Stimulated activated CD4-positive, alpha-beta T cell treated with anti-CD3 and anti-CD28 coated beads, Interleukin-2, amount 100 ng/mL, for 4 hours (primary cell): ENCODE measurements around the gene TRMT5.

Source experiments
- DNase-seq: peaks from one replicate; pipeline ENCODE4 v3.0.0-alpha.2; 2020; ENCODE audit warnings: low read depth

The TRMT5 gene

GRCh38 chr14:60963761-60964160 lies 17.1 kb downstream of the TRMT5 start:
- DNase-seq, result no peak

- DNase-seq, result no peak
These were observed 22.7 kb downstream of the TRMT5 start for GRCh38 chr14:60958146-60958545.

GRCh38 chr14:60956632-60957031 lies 24.2 kb downstream of the TRMT5 start:
- no peak for DNase-seq

- no peak for DNase-seq
These were observed 24.7 kb downstream of the TRMT5 start for GRCh38 chr14:60956202-60956601.

- no peak for DNase-seq
These were observed 29.0 kb downstream of the TRMT5 start for GRCh38 chr14:60951776-60952435.

- DNase-seq, result no peak
These were observed 34.1 kb downstream of the TRMT5 start for GRCh38 chr14:60946773-60947172.

GRCh38 chr14:60945984-60946383 lies 34.9 kb downstream of the TRMT5 start:
- DNase-seq, result no peak

- no peak for DNase-seq
These were observed 36.7 kb downstream of the TRMT5 start for GRCh38 chr14:60944204-60944603.

- no peak for DNase-seq
These were observed 37.2 kb downstream of the TRMT5 start for GRCh38 chr14:60943637-60944032.

GRCh38 chr14:60935319-60935718 lies 45.6 kb downstream of the TRMT5 start:
- DNase-seq, result no peak

GRCh38 chr14:60933920-60934655 lies 46.8 kb downstream of the TRMT5 start:
- DNase-seq, result no peak

GRCh38 chr14:60931218-60931617 lies 49.7 kb downstream of the TRMT5 start:
- DNase-seq, result no peak

GRCh38 chr14:60926002-60926401 lies 54.9 kb downstream of the TRMT5 start:
- DNase-seq, result no peak

GRCh38 chr14:60925286-60925685 lies 55.6 kb downstream of the TRMT5 start:
- DNase-seq, result no peak

GRCh38 chr14:60922050-60922449 lies 58.8 kb downstream of the TRMT5 start:
- no peak for DNase-seq
